Fibroblast of skin of scalp (primary cell): ENCODE results near the gene LRP4.
A peak's percentile ranks its signal among the peaks of the same experiment; 100 is the strongest.

Experiments used
- DNase-seq: peaks from one replicate; pipeline ENCODE4 v3.0.0-alpha.2; 2013

Gene LRP4

DNA sequence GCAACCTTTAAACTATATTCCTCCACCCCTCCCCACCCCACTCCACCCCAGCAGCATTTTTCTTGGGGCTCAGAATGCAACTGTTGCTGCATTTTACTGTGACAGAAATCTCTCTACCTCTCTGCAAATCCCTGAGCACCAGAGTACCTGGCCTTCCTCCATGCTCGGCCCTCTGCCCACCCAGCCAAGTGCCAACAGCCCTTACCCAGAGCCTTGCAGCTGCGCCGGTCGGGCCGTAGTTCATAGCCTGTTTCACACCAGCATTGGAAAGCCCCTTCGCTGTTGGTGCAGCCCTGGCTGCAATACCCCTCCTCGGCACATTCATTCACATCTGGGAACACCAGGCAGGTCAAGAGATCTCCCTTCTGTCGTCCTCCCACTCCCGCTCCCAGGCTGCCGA lies 23.4 kb downstream of the LRP4 start:
- DNase-seq = no peak

DNA sequence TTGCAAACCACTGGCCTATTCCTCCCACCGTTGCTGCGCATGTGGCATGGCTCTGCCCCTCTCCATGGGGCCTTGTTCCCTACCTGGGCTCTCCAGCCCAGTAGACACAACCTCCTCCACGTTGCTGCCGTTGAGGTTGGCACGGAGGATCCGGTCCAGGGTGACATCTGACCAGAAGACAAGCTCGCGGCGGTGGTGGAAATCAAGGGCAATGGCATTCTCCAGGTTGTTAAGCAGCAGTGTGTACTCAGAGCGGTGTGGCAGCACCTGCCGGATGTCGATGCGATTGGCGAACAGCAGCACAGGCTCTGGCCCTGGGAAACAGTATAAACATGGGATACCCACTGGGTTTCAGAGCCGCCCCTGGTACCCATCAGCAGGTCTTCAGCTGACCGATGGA lies 23.8 kb downstream of the LRP4 start:
- DNase-seq = no peak

DNA sequence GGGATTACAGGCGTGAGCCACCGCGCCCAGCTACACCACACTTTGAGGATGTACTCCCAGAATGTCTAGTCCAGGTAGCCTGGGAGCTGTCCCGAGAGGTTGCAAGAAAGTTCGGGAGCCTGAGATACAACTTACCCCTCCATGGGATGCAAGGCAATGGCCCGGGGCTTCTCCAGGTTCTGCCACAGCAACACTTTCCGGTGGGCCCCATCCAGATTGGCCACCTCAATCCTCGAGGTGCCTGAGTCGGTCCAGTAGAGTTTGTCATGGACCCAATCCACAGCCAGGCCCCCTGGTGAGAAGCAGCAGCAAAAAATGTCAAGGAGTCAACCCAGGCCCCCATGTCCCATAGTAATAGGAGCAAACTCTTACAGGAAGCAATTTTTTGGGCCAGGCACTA lies 25.5 kb downstream of the LRP4 start:
- no peak for DNase-seq

DNA sequence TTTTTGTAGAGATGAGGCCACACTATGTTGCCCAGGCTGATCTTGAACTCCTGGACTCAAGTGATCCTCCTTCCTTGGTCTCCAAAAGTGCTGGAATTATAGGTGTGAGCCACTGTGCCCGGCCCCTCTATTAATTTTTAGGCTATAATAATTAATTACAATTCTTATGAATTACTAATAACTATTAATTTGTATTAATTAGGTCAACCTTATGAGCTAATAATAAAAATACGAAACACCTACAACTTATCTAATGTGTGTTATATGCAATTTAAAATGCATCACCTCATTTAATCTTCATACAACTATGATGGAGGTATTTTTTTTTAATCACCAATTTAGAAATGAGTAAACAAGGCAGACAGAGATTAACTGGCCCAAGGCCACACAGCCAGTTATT lies 26.2 kb downstream of the LRP4 start:
- DNase-seq = no peak

DNA sequence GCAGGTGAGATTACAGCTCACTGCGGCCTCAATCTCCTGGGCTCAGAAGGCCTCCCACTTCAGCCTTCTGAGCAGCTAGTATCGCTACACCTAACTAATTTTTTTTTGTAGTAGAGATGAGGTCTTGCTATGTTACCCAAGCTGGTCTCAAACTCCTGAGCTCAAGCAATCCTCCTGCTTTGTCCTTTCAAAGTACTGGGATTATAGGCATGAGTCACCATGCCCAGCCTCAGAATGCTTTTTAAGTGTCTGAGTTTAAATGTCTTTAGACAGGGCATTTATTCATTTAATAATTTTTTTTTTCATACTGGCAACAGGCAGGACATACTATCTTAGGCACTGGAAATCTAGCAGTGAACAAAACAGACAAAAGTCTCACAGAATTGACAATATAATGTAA lies 27.7 kb downstream of the LRP4 start:
- DNase-seq = no peak

DNA sequence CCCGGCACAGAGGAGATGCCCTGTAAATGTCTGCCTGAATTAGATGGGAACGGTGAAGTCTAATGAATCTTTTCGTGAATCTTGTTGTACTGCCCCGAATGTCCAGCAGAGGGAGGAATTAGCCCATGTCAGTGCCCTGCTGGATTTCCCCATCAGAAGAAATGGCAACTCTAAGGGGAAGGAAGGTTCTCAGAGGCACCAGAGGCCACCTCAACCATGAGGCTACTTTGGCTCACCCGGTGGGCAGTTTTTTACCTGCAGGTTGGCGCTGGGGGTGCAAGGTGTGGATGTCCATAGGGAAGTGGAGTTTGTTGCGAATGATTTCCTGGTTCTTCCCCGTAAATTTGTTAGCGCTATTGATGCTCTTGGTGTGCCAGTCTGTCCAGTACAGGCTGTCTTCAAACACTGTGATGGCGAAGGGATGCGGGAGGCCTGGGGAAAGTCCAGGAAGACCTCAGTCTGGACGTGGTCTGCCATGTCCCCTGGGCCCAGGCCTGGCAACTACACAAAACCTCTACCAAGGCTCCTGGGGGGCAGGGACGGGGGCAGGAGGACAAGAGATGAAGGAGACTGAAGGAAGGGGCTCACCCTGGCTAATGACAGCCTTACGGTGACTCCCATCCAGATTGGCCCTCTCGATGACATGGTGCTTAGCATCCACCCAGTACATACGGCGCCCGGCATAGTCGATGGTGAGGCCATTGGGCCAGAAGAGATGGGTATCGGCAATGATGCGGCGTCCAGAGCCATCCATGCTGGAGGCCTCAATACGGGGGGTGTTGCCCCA lies 28.5 kb downstream of the LRP4 start:
- DNase-seq = peak; percentile 73

DNA sequence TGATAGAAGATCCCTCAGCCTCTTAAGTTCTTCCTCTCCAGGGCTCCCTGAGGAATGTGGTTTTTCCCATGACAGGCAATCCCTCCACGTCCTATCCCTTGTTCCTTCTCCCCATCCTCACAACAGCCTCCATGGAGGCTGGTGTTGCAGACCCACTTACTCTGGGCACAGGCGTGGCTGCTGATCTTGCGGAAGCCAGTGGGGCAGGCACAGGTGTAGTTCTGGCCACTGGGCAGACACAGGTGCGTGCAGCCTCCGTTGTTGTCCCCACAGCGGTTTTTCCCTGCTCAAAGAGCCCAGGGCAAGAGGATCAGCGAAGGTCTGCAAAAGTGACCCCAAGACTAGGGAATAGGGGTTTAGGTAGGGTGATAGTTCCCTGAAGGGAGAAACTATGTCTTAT lies 29.1 kb downstream of the LRP4 start:
- DNase-seq = no peak

DNA sequence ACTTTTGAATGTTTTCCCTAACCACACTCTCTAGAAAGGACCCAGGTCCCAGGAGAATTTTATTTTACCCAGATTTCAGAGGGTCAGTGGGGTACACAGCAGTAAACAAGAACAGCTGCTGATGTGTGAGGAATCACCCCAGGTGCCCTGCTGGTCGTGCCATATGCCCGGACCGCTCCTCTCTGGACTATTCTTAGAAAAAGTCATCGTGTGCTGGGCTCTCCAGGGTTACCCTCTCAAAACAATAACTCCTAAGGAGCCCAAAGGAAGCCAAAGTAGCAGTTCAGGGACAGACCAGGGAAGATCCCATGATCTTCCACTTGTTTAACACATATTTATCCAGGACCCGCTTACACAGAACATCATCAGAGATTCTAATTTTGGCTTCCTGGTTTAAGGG lies 29.7 kb downstream of the LRP4 start:
- no peak for DNase-seq

DNA sequence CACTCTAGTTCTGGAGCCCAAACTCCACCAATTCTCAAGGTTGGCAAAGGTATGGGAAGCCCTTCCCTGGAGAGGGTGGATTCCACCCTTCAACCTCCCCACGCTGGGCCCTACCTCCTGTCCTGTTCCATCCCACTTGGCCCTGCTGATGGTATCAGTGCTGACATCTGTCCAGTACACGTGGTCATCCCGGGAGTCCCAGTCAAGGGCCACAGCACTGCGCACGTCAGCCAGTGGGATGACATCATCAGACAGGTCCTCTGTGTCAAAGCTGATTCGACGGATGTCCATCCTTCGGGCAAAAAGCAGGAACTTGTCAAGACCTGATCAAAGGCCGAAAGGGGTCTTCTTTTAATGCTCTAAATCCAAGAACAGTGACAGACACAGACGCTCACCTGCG lies 32.1 kb downstream of the LRP4 start:
- DNase-seq = no peak

DNA sequence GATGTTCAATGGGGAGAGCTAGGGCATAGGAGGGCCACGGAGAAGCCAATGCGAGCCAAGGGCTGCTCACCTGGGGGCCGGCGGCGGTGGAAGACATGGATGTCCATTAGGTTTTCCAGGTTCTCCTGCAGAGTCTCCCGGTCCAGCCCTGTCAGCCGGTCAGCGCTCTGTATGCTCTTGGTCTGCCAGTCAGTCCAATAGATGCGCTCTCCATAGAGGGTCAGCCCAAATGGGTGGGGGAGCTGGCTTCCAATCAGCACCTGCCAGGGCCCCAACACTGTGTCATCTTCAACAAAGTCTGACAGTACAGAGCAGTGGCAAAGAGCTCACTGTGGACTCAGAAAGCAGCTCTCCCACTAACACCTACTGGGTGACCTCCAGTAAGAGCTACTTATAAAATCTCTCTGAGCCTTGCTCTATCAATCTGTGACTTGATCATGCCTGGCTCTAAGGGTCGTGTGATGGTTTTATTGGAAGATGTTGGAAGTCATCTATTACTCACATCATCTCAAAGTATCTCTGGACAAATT lies 39.2 kb downstream of the LRP4 start:
- DNase-seq = no peak

DNA sequence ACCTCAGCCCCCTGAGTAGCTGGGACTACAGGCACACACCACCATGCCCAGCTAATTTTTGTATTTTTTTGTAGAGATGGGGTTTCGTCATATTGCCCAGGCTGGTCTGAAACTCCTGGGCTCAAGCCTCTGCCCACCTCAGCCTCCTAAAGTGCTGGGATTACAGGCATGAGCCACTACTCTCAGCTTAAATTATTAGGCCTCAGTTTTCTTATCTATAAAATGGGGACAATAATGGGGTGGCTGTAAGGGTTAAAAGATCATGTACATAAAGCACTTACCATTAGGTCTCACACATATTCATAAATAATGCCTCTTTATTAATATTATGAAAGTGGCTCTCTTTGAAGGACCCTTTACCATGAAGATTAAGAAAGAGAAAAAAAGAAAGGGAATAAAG lies 40.8 kb downstream of the LRP4 start:
- DNase-seq = no peak

DNA sequence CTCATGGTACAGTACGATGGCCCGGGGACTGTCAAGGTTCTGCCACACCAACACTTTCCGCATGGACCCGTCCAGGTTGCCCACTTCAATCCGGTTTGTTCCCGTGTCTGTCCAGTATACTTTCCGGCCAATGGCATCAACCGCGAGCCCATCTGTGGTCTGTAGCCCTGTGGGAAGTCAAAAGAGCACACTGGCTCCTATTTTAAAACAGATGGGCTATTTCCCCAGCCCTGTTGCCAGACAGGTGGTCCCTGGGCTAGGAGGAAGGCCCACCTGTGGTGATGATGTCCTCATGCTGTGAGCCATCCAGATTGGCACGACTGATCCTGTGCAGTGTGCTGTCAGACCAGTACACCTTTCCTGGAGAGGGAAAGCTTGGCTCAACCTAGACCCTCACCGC lies 41.9 kb downstream of the LRP4 start:
- DNase-seq = no peak

DNA sequence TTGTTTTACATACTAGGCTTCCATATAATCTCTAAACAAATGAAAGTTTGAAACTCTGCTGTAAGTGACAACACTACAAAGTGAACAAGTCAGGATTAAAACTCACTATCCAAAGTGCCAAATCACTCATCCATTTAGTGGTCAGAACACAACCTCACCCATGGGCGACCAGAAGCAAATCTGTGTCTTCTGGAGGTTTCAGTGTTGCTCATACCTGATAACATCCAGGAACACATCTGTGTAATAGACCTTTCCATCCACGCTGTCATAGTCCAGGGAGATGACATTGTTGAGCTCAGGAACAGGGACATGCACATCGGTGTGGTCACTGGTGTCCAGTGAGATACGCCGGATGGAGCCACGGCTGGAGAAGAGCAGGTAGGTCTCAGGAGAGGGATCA lies 43.8 kb downstream of the LRP4 start:
- no peak for DNase-seq

DNA sequence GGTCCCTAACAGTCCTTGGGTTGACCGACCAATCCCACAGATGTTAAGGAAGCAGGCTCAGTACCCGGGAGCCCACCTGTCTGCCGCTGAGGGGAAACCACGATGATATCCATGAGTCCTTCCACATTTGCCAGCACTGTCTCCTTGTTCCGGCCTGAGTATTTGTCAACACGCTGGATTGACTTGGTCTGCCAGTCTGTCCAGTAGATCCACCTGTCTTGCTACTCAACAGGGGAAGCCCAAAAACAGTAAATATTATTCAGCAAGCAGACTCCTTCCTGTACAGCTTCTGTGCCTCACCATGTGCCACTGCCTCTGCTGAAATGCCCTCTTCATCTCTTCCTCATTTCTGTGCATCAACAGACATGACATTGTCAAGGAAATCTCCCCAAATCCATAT lies 49.4 kb downstream of the LRP4 start:
- no peak for DNase-seq

DNA sequence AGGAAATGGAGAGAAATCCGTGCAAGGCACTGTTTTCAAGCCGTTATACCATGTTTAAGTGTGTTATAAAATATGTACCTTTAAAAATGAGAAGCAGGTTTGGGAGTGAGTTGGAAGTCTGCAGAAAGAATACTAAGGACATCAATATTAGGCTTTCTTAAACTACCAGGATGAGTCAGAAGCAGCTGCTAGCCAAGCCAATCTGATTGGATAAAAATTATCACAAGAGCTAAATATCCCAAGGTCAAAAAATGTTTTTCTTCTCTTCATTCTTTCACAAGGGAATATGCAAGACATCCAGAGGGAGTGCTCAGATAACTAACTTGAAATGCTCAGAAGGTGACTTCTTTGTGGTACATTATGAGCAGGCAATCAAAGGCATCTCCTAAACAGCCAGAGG lies 53.0 kb downstream of the LRP4 start:
- peak; percentile 35 for DNase-seq

DNA sequence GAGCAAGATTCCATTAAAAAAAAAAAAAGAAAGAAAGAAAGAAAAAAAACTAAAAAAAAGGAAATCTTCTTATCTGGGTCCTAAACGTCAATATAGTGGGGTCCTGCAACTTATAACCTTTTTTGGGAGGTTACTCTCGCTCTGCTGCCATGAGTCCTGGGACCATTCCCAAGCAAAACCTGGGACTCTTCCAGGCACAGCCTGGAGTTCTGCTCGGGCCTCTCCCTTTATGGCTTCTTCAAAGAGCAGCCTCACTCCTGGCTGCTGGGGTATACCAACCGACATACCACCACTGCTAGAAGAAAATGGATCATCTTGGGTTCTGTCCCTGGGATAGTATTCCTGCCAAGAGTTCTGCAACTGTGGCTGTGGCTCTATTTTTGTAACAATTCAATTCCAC lies 58.1 kb downstream of the LRP4 start:
- DNase-seq = no peak

DNA sequence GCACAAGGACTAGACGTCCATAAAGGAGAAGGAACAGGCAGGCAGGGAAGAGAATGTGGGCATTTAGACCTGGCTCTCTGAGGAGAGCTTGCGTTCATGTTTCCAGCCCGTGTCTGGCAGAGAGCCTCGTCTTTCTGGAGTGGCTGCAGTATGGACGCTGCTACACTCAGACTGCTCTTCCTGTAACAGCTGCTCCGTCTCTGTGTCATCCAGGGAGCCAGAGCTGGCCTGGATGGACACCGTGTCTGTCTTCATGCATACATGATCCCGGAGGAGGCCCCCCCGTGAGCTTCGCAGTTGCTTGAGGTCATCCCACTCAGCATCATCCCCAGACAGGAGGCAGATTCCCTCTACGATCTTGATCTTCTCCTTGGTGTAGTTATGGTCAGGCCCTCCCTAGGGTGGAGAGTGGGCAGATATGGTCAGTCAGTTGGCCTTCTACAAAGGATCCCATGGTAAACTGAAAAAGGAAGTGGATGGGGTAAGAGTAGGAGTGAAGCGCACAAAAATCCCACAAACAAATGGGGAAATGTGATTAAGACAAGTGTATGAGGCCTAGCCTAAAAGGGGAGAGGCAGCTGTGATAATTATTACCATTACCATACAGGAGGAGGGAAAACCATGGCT lies 59.3 kb downstream of the LRP4 start:
- DNase-seq = no peak

DNA sequence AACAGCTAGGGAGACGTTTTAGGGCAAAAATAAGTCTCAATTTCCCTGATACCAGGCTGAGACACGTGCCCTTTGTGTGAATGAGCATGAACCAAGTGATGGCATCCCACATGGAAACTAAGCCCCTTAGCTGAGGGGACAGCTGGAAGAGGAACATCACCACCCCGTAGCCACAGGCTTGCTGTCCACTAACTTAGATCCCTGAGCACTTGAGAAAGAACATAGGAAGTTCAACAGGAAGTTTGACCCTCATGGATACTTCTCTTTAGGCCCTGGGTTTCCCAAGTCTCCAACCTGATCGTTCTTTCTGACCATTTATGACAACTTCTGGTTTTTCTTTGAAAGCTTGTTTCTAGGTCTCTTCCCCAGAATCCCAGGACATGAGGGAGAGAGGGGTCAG lies 60.7 kb downstream of the LRP4 start:
- DNase-seq = no peak

DNA sequence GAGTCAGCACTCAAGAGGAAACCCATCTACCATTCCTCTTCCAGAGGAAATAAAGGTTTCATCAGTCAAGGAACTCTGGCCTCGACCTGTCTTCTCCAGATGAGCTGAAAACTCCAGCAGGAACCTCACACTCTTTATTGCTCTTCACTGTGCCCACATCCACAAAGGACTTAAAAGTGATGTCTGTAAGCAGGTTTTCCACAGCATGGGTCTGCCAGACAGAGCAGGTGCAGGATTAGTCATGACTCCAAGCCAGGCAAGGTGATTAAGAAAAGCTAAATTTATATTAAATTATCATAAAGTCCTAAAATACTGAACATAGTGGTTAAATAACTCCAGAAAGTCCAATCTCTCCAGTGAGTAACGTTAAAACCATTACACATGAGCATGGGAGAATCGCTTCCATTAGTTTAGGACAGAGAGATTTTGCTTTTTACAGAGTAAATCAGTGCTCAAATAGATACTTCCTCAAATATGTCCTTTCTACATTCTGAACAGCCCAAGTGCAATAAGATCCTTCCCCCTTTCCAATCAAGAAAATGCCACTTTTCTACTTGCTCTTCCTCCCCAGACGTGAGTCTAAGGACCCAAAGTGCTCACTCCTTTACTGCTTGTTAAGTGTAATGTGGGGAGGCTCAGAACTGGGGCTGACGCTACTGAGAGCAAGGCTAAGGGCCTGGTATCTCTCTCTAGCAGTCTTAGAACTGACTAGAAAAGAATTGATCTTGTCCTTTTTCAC lies 61.6 kb downstream of the LRP4 start:
- no peak for DNase-seq

DNA sequence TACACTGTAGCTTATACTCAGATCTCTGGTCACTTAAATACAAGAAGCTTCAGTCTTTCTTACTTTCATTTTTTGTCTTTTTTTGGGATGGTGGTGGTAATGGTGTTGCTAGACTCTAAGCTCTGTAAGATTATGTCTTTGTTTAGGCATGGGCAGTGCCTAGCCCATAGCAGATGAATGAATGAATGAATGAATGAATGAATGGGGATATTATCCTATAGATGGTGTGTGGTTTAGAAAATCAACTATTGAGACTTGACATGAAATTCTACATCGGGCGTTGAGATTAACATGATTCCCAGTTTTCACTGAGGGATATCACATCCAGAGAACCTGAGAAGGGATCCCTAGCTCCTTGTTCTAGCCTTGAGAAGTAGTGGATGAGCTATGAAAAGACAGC lies 62.5 kb downstream of the LRP4 start:
- no peak for DNase-seq

DNA sequence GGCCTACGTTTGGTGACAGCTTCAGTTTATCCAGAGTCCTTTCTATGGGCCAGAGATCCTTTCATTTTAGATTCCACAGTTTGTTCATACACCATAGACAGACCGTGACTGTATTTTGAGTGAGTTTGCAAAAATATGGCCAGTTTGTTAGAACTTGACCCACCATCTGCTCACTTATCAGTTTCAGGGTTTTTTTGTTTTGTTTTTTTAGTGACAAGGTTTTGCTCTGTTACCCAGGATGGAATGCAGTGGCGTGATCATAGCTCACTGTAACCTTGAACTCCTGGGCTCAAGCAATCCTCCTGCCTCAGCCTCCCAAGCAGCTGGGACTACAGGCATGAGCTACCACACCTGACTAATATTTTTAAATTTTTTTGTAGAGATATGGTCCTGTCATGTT lies 63.2 kb downstream of the LRP4 start:
- no peak for DNase-seq

DNA sequence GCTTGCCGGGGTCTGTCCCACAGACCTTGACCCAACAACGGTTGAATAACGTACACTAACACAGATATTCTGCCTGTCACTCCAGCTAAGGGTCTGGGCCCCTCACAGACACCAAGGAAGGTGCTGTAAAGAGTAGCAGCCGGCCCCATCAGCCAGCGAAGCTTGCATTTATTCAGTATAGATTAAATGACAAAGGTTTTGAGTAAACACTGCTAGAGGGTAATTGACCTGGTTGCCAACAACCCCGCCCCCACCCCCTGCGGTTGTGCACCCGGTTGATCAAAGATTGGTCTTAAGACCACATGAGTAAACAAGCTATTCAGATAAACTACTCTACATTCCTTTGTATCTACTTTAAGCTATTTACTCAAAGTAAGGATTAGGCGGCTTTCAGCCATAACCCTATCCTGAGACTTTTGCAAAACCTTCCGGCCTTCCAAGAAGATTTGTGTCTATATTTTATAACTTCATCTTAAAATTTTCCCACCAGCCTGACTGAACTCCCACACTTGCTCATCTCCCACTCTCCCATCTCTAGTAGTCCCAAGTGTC lies 67.4 kb downstream of the LRP4 start:
- no peak for DNase-seq

DNA sequence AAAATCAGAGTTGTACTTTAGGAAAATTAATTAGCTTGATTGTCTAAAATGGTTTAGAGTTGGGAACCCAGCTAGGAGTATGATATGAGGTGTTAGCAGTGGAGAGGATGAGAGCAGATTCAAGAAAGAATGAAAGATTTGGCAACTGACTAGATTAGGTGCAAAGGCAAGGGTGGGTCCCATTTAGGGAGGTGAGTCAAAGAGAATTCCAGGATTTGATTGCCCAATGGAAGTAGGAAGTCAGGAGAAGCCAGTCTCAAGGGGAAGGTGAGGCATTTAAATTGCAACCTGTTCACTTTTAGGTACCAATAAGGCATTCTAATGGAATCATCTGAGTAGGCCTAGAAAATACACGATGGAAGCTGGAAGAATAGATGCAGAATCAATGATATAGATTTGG lies 68.7 kb downstream of the LRP4 start:
- DNase-seq = no peak

DNA sequence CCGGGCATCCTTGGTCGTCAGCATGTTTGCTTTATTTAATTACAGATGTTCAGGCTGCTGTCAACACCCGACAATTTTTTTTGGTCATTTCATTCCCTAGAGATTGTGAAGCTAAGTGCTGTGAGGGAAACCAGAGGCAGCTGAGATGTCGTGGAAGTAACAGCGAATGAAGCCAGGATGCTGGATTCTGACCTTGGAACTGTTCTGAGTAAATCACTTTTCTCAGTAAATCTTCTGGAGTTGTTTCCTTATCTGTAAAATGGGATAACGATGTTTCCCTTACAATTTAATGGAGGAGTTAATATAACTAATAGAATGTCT lies 71.9 kb downstream of the LRP4 start:
- DNase-seq = no peak
